Measurements from ENCODE around the gene WNT3A. TPM values are rescaled to one million over a fixed set of nuclear protein-coding genes. Genes with fewer than 3 reads are reported as not detected.
A peak's percentile ranks its signal among the peaks of the same experiment; 100 is the strongest.

Gene WNT3A
- polyA plus RNA-seq, 1 experiment, result not detected

DNA sequence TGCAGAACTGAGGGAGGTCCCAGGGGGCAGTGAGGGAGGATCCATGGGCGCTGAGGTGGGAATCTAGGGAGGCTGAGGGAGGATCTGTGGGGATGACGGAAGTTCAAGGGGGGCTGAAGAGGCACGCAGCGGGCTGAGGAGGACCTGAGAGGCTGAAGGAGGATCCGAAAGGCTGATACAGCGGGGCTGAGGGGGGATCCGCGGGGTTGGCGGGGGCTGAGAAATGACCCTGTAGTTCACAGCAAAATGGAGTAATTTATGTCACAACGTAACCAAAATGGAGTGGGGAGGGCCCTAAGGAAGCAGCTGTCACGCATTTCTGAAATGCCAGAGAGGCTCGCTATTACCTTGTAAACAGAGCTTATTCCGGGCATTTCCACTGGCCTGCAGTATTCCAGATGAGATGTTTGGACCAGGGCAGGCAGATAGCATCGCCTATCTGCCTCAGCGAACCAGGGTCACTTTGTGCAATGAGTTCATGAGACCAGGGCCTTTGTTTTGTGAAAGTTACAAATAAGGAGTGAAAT lies 103.2 kb downstream of the WNT3A start:
- TF ChIP-seq, protein P1, sequence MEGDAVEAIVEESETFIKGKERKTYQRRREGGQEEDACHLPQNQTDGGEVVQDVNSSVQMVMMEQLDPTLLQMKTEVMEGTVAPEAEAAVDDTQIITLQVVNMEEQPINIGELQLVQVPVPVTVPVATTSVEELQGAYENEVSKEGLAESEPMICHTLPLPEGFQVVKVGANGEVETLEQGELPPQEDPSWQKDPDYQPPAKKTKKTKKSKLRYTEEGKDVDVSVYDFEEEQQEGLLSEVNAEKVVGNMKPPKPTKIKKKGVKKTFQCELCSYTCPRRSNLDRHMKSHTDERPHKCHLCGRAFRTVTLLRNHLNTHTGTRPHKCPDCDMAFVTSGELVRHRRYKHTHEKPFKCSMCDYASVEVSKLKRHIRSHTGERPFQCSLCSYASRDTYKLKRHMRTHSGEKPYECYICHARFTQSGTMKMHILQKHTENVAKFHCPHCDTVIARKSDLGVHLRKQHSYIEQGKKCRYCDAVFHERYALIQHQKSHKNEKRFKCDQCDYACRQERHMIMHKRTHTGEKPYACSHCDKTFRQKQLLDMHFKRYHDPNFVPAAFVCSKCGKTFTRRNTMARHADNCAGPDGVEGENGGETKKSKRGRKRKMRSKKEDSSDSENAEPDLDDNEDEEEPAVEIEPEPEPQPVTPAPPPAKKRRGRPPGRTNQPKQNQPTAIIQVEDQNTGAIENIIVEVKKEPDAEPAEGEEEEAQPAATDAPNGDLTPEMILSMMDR (IDR thresholded peaks at IDR 0.05; ENCODE audit: low read depth, low read length), result no peak
- ChIA-PET CTCF (interaction anchor here (0.6 to 2.7 kb wide), 6 partner anchors 9 to 360 kb away, joined by 3 to 20 read pairs (median 4); partner anchors contain the start of gene IBA57), POLR2A (interaction anchor here (0.6 to 1.6 kb wide), 2 partner anchors 30 to 105 kb away, joined by 4 to 7 read pairs; partner anchors contain the start of gene GUK1)
- Histone ChIP-seq H3K9me3 (ENCODE audit: control insufficient read depth, insufficient read depth, low read length) (no peaks in the 10 kb centered on the region; the same call in 1 of the 2 replicates), H3K27ac (ENCODE audit: low read depth, low read length) (peak overlapping the region; percentile 57), H3K4me3 (ENCODE audit: low read depth, low read length) (peak overlapping the region; percentile 97), H3K27me3 (ENCODE audit: control insufficient read depth, insufficient read depth, low read length) (no peaks in the 10 kb centered on the region)
- no peak for DNase-seq (ENCODE audit: low read depth, low spot score)

DNA sequence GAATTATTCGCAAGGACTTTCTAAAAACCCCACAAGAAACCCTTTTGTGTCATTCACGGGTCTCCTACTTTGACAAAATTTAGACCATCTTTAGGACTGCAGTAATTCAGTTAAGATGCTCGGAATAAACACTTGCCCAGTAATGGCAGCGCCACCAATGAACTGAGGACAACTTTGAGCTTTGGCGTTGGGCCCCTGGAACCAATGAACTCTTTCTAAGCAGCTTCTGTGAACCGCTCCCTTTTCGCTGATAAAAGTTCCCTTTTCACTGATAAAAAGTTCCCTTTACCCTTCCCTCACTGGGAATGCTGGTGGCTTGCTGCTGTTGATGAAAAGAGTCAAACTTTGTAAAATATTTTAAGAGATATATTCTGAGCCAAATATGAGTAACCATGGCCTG lies 103.8 kb downstream of the WNT3A start:
- TF ChIP-seq, protein P1 (IDR thresholded peaks at IDR 0.05; ENCODE audit: low read depth, low read length), result no peak
- DNase-seq (ENCODE audit: low read depth, low spot score), result no peak
- no peaks in the 10 kb centered on the region for H3K27me3 ChIP-seq (ENCODE audit: control insufficient read depth, insufficient read depth, low read length)
- POLR2A ChIA-PET, result interaction anchor here (1.6 kb wide), 1 partner anchor 30 kb away, joined by 7 read pairs; the partner anchor contains the start of gene GUK1
- CTCF ChIA-PET, result interaction anchor here (1.1 to 2.7 kb wide), 5 partner anchors 8 to 348 kb away, joined by 3 to 20 read pairs (median 4); partner anchors contain the start of gene IBA57
- no peak overlapping the region for H3K27ac ChIP-seq (ENCODE audit: low read depth, low read length)
- no peaks in the 10 kb centered on the region; the same call in 1 of the 2 replicates for H3K9me3 ChIP-seq (ENCODE audit: control insufficient read depth, insufficient read depth, low read length)
- no peak overlapping the region for H3K4me3 ChIP-seq (ENCODE audit: low read depth, low read length)

Small RNA genes within 50 kb of the gene (small RNA-seq; reads per million reads assigned to genes)
- not detected for gene SEPT14P17 (ENCODE audit: insufficient read length, low read depth)

Other genes starting within 250 kb of the WNT3A start
- not detected in 2 replicates for gene PRSS38, start 191.3 kb upstream of the WNT3A start, polyA plus RNA-seq (2011; rRNA removed)
- 0.74 and 0.91 TPM in 2 replicates for gene WNT9A, start 59.1 kb upstream of the WNT3A start, polyA plus RNA-seq (2011; rRNA removed)
- 445 and 528 TPM in 2 replicates for gene ARF1, start 75.7 kb downstream of the WNT3A start, polyA plus RNA-seq (2011; rRNA removed)
- 3.6 and 4.4 TPM in 2 replicates for gene C1orf35, start 96.3 kb downstream of the WNT3A start, polyA plus RNA-seq (2011; rRNA removed)
- gene MRPL55, start 102.3 kb downstream of the WNT3A start, polyA plus RNA-seq (2011; rRNA removed), result 33.4 and 52.9 TPM in 2 replicates
- 177 and 230 TPM in 2 replicates for gene GUK1, start 133.3 kb downstream of the WNT3A start, polyA plus RNA-seq (2011; rRNA removed)
- gene GJC2, start 142.9 kb downstream of the WNT3A start, polyA plus RNA-seq (2011; rRNA removed), result 1.2 and 1.8 TPM in 2 replicates
- 1.4 and 1.7 TPM in 2 replicates for gene IBA57, start 158.8 kb downstream of the WNT3A start, polyA plus RNA-seq (2011; rRNA removed)
- 3.9 and 5.9 TPM in 2 replicates for gene OBSCN, start 201.0 kb downstream of the WNT3A start, polyA plus RNA-seq (2011; rRNA removed)

Data from AG04450 (cell line).